ENCODE data around the gene PARD6A. TPM values are rescaled to one million over a fixed set of nuclear protein-coding genes. Genes with fewer than 3 reads are reported as not detected.

Gene PARD6A
- total and polyA plus RNA-seq, 2 of the 13 experiments (the other 11 are each of a cell fraction or from before 2014, with no cell fraction given), result 3.5 to 4.3 TPM

DNA sequence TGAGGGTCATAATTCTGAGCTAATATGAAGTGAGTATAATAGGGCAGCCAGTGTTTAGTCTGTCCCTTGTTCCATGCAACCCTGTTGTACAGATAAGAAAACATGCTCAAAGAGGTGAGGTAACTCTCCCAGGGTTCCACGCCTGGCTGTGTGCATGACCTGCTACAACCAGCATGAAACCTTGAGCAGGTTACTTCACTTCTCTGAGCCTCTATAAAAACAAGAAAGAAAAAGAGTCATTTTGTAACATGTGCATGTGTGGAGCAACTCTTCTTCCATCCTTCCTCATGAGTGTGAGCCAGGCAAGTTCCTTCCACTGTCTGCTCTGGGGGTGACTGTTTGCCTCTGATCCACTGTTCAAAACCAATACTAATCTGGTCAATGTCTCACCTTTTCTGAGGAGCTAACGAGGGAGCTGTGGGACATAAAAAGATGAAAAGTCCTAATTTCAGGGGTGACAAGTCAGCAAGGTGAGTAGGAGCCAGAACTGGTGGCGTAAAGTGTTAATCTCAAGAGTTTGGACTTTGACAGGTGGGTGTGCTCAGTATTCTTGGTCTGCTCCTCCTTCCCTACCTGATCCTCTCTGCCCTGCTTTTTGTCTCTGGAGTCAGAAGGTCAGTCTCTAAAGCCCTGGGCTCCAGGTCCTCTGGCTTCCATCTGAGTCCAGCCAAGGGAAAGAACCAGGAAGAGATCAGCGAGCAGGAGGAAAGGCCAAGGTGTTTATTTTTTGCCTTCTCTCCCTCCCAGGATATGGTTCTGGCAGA, 36.8 kb downstream of the PARD6A start:
- H3K9me3 ChIP-seq (ENCODE audit: low read length), result no peaks in the 10 kb centered on the region
- intact Hi-C loops (cut with micrococcal nuclease; ENCODE audit: unreplicated experiment) (no loop called here), in situ Hi-C loops (cut with HindIII; ENCODE audit: extremely low pct_ligation_motif_present, low pct_unique_long_range_greater_than_20kb) (no loop called here)
- H3K36me3 ChIP-seq (replicated peaks in 1 of 2; ENCODE audit: control insufficient read depth in 1 of 2, insufficient read depth in 2 of 2, low read length in 2 of 2), result peaks cover 0 to 2% of the 10 kb centered on the region in 2 experiments; a peak in 1 of 5 replicates
- 73% methylated on average over 4 of the region's 4 CpGs for WGBS (ENCODE audit: low lambda C conversion rate)
- no peak overlapping the region for H3K27ac ChIP-seq (ENCODE audit: extremely low read length, insufficient read depth, low read length)
- ATAC-seq (peak; percentile 49), DNase-seq (ENCODE audit: low spot score) (no peak), FAIRE-seq (peak; percentile 39)
- H4K20me1 ChIP-seq (ENCODE audit: insufficient read depth, low read length), result no peaks in the 10 kb centered on the region
- CTCF ChIA-PET (ENCODE audit: low intra/inter-chr PET ratio, low total read pairs), result no interaction called here
- POLR2A ChIA-PET, result no interaction called here
- no peak overlapping the region for H3K4me2 ChIP-seq (ENCODE audit: low read depth, low read length)
- H3K27me3 ChIP-seq (ENCODE audit: control insufficient read depth in 1 of 2, insufficient read depth in 2 of 2, low read length in 2 of 2), result no peaks in the 10 kb centered on the region
- H3K9ac ChIP-seq (ENCODE audit: insufficient read depth, low read depth, low read length), result no peak overlapping the region
- H3K79me2 ChIP-seq (ENCODE audit: insufficient read depth, low read length), result no peaks in the 10 kb centered on the region
- H2AFZ ChIP-seq (ENCODE audit: low read length), result no peak overlapping the region
- peaks cover 13% of the 10 kb centered on the region for H3K4me1 ChIP-seq (ENCODE audit: insufficient read depth, low read length)
- H3K4me3 ChIP-seq (replicated peaks in 1 of 3; ENCODE audit: insufficient read depth in 1 of 3, low read depth in 2 of 3, low read length in 3 of 3), result no peak overlapping the region
- BruUV-seq (replicated peaks), result no TSS peak
- TF ChIP-seq TBP (CRISPR knock-in tag; IDR thresholded peaks at IDR 0.05) (no peak), ZNF331 (CRISPR knock-in tag; IDR thresholded peaks at IDR 0.05) (no peak), HMG20A (CRISPR knock-in tag; IDR thresholded peaks at IDR 0.05; ENCODE audit: borderline replicate concordance) (no peak), TBL1XR1 (IDR thresholded peaks at IDR 0.05; ENCODE audit: borderline replicate concordance, low read length, partially characterized antibody) (no peak), ZNF121 (CRISPR knock-in tag; IDR thresholded peaks at IDR 0.05) (no peak), ZMYM4 (CRISPR knock-in tag; IDR thresholded peaks at IDR 0.05) (no peak), MIER3 (CRISPR knock-in tag; IDR thresholded peaks at IDR 0.05; ENCODE audit: borderline replicate concordance) (no peak), CCAR2 (optimal IDR thresholded peaks at IDR 0.05; ENCODE audit: low read depth, low read length) (no peak), NRL (CRISPR knock-in tag; IDR thresholded peaks at IDR 0.05; ENCODE audit: borderline replicate concordance) (no peak)
- TF ChIP-seq, protein P1, sequence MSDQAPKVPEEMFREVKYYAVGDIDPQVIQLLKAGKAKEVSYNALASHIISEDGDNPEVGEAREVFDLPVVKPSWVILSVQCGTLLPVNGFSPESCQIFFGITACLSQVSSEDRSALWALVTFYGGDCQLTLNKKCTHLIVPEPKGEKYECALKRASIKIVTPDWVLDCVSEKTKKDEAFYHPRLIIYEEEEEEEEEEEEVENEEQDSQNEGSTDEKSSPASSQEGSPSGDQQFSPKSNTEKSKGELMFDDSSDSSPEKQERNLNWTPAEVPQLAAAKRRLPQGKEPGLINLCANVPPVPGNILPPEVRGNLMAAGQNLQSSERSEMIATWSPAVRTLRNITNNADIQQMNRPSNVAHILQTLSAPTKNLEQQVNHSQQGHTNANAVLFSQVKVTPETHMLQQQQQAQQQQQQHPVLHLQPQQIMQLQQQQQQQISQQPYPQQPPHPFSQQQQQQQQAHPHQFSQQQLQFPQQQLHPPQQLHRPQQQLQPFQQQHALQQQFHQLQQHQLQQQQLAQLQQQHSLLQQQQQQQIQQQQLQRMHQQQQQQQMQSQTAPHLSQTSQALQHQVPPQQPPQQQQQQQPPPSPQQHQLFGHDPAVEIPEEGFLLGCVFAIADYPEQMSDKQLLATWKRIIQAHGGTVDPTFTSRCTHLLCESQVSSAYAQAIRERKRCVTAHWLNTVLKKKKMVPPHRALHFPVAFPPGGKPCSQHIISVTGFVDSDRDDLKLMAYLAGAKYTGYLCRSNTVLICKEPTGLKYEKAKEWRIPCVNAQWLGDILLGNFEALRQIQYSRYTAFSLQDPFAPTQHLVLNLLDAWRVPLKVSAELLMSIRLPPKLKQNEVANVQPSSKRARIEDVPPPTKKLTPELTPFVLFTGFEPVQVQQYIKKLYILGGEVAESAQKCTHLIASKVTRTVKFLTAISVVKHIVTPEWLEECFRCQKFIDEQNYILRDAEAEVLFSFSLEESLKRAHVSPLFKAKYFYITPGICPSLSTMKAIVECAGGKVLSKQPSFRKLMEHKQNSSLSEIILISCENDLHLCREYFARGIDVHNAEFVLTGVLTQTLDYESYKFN (CRISPR knock-in tag; conservative IDR thresholded peaks at IDR 0.05), result no peak
- TF ChIP-seq, protein P2, sequence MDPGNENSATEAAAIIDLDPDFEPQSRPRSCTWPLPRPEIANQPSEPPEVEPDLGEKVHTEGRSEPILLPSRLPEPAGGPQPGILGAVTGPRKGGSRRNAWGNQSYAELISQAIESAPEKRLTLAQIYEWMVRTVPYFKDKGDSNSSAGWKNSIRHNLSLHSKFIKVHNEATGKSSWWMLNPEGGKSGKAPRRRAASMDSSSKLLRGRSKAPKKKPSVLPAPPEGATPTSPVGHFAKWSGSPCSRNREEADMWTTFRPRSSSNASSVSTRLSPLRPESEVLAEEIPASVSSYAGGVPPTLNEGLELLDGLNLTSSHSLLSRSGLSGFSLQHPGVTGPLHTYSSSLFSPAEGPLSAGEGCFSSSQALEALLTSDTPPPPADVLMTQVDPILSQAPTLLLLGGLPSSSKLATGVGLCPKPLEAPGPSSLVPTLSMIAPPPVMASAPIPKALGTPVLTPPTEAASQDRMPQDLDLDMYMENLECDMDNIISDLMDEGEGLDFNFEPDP (CRISPR knock-in tag; conservative IDR thresholded peaks at IDR 0.05), result no peak
- TF ChIP-seq, protein P3, sequence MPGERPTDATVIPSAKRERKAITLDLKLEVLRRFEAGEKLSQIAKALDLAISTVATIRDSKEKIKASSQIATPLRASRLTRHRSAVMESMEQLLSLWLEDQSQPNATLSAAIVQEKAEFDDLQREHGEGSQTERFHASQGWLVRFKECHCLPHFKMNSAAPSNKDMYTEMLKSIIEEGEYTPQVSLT (CRISPR knock-in tag; IDR thresholded peaks at IDR 0.05; ENCODE audit: borderline replicate concordance, low read depth), result no peak
- TF ChIP-seq, protein P4, sequence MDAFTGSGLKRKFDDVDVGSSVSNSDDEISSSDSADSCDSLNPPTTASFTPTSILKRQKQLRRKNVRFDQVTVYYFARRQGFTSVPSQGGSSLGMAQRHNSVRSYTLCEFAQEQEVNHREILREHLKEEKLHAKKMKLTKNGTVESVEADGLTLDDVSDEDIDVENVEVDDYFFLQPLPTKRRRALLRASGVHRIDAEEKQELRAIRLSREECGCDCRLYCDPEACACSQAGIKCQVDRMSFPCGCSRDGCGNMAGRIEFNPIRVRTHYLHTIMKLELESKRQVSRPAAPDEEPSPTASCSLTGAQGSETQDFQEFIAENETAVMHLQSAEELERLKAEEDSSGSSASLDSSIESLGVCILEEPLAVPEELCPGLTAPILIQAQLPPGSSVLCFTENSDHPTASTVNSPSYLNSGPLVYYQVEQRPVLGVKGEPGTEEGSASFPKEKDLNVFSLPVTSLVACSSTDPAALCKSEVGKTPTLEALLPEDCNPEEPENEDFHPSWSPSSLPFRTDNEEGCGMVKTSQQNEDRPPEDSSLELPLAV (CRISPR knock-in tag; conservative IDR thresholded peaks at IDR 0.05; ENCODE audit: low read depth), result no peak

All from HepG2 (cell line).